PC-3 (cell line): ENCODE data around the gene GIN1.

Experiments used
- CTCF ChIP-seq: fragments of 300-600 bp; sonication (generic); conservative IDR thresholded peaks from 2 replicates; pipeline ENCODE4 v1.5.1; 2017; ENCODE audit warnings: antibody characterized with exemption, low read depth, mild to moderate bottlenecking, low read length
- EZH2 ChIP-seq: fragments of 300-600 bp; sonication (generic); IDR thresholded peaks from one replicate; pipeline ENCODE4 v1.6.1; 2017; ENCODE audit warnings: antibody characterized with exemption, mild to moderate bottlenecking, low read length; ENCODE audit not compliant: unreplicated experiment
- EZH2phosphoT487 ChIP-seq: fragments of 300-600 bp; sonication (generic); IDR thresholded peaks from 2 replicates; pipeline ENCODE4 v1.6.1; 2018; ENCODE audit warnings: mild to moderate bottlenecking, antibody characterized with exemption, low read length, borderline replicate concordance

GRCh38 chr5:103166706-103167105 lies 46.8 kb upstream of the GIN1 start:
- no peak for TF ChIP-seq CTCF
- TF ChIP-seq EZH2: no peak
- TF ChIP-seq EZH2phosphoT487: no peak
